ENCODE results near the gene LDHAL6B. TPM values are rescaled to one million over a fixed set of nuclear protein-coding genes. Genes with fewer than 3 reads are reported as not detected.

Gene LDHAL6B
- polyA plus RNA-seq, 3 donors, result not detected

DNA sequence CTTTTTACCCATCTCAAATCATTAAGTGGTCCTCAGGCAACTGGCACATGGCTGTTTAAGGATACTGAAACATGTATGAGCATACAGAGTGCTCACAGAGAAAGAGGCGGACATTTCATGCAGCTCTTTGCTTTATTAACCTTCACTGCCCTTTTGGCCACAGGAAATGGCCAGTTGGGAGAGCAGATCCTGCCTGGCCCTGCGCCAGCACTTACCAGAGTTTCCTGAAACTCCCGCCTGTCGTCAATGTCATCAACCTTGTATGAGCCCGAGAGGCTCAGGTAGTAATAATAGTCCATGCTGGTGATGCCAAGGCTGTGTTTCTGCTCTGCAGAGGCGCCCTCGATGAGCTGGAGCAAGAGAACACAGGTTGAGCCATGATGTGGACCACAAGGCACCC lies 17.8 kb downstream of the LDHAL6B start:
- H2AFZ ChIP-seq (ENCODE audit: insufficient read depth, low read depth, low read length, poor library complexity, severe bottlenecking), result no peak overlapping the region
- peaks cover 23 to 53% of the 10 kb centered on the region in 2 donors for H3K36me3 ChIP-seq (replicated peaks in 1 of 2; ENCODE audit: control insufficient read depth in 1 of 2, insufficient read depth in 2 of 2, low read length in 2 of 2)
- H3K27me3 ChIP-seq (ENCODE audit: control insufficient read depth in 2 of 2, insufficient read depth in 2 of 2, low read length in 2 of 2), result no peaks in the 10 kb centered on the region
- Mint-ChIP-seq H3K27me3 (ENCODE audit: low read depth in 3 of 3) (no peaks in the 10 kb centered on the region), H3K4me1 (no peaks in the 10 kb centered on the region), H3K9me3 (no peaks in the 10 kb centered on the region), H3K4me3 (no peak overlapping the region), H3K36me3 (peaks cover 52 to 53% of the 10 kb centered on the region in 2 donors), H3K27ac (no peak overlapping the region)
- TF ChIP-seq, protein P1, sequence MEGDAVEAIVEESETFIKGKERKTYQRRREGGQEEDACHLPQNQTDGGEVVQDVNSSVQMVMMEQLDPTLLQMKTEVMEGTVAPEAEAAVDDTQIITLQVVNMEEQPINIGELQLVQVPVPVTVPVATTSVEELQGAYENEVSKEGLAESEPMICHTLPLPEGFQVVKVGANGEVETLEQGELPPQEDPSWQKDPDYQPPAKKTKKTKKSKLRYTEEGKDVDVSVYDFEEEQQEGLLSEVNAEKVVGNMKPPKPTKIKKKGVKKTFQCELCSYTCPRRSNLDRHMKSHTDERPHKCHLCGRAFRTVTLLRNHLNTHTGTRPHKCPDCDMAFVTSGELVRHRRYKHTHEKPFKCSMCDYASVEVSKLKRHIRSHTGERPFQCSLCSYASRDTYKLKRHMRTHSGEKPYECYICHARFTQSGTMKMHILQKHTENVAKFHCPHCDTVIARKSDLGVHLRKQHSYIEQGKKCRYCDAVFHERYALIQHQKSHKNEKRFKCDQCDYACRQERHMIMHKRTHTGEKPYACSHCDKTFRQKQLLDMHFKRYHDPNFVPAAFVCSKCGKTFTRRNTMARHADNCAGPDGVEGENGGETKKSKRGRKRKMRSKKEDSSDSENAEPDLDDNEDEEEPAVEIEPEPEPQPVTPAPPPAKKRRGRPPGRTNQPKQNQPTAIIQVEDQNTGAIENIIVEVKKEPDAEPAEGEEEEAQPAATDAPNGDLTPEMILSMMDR (IDR thresholded peaks at IDR 0.05), result no peak
- no peaks in the 10 kb centered on the region for H3K79me2 ChIP-seq (ENCODE audit: insufficient read depth, low read length)
- DNase-seq, result no peak
- no peak overlapping the region for H3K4me3 ChIP-seq (replicated peaks in 1 of 3; ENCODE audit: low read depth in 2 of 3, low read length in 3 of 3)
- H3K4me1 ChIP-seq (ENCODE audit: control insufficient read depth in 1 of 2, insufficient read depth in 2 of 2, low read length in 2 of 2), result no peaks in the 10 kb centered on the region
- no peak overlapping the region for H3K4me2 ChIP-seq (replicated peaks; ENCODE audit: extremely low read depth, low read length, poor library complexity, severe bottlenecking)
- no peak overlapping the region for H3K9ac ChIP-seq (ENCODE audit: insufficient read depth, low read length, poor library complexity, severe bottlenecking)
- 90% methylated on average over 7 of the region's 7 CpGs for WGBS (ENCODE audit: insufficient coverage)
- H3K9me3 ChIP-seq (replicated peaks in 1 of 2; ENCODE audit: control insufficient read depth in 1 of 2, insufficient read depth in 1 of 2, low read length in 2 of 2), result no peaks in the 10 kb centered on the region
- intact Hi-C loops (cut with micrococcal nuclease), result no loop called here
- H4K20me1 ChIP-seq (ENCODE audit: insufficient read depth, low read length), result no peaks in the 10 kb centered on the region
- H3K27ac ChIP-seq (ENCODE audit: low read depth in 1 of 2, low read length in 2 of 2), result no peak overlapping the region

DNA sequence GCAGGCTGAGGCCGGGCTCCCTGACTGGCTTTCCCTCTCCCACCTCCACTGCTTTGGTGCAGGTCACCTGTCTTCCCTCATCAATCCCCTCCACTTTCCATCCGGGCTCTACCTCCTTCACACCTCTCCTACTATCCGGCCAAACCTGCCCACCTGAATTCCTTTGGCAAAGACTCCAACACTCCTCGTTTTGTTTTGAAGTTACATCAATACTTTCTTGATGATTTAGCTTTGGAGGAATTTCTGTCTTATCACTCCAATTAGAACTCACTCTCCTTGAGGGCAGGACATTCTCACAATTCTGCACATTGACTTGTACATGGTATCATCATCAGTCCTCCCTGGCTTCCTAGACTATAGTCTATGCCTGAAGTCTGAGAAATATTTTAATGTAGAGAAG lies 20.4 kb downstream of the LDHAL6B start:
- Histone ChIP-seq H4K20me1 (ENCODE audit: insufficient read depth, low read length) (no peaks in the 10 kb centered on the region), H3K9ac (ENCODE audit: insufficient read depth, low read length, poor library complexity, severe bottlenecking) (no peak overlapping the region), H3K36me3 (replicated peaks in 1 of 2; ENCODE audit: control insufficient read depth in 1 of 2, insufficient read depth in 2 of 2, low read length in 2 of 2) (peaks cover 15 to 44% of the 10 kb centered on the region in 2 donors), H3K9me3 (replicated peaks in 1 of 2; ENCODE audit: control insufficient read depth in 1 of 2, insufficient read depth in 1 of 2, low read length in 2 of 2) (no peaks in the 10 kb centered on the region), H3K27me3 (ENCODE audit: control insufficient read depth in 2 of 2, insufficient read depth in 2 of 2, low read length in 2 of 2) (no peaks in the 10 kb centered on the region), H3K4me1 (ENCODE audit: control insufficient read depth in 1 of 2, insufficient read depth in 2 of 2, low read length in 2 of 2) (no peaks in the 10 kb centered on the region), H3K4me3 (replicated peaks in 1 of 3; ENCODE audit: low read depth in 2 of 3, low read length in 3 of 3) (no peak overlapping the region), H2AFZ (ENCODE audit: insufficient read depth, low read depth, low read length, poor library complexity, severe bottlenecking) (no peak overlapping the region), H3K79me2 (ENCODE audit: insufficient read depth, low read length) (no peaks in the 10 kb centered on the region), H3K27ac (ENCODE audit: low read depth in 1 of 2, low read length in 2 of 2) (no peak overlapping the region), H3K4me2 (replicated peaks; ENCODE audit: extremely low read depth, low read length, poor library complexity, severe bottlenecking) (no peak overlapping the region)
- 100% methylated on average over 1 of the region's 4 CpGs for WGBS (ENCODE audit: insufficient coverage)
- H3K27me3 Mint-ChIP-seq (ENCODE audit: low read depth in 3 of 3), result no peaks in the 10 kb centered on the region
- H3K9me3 Mint-ChIP-seq, result no peaks in the 10 kb centered on the region
- TF ChIP-seq, protein P1 (IDR thresholded peaks at IDR 0.05), result no peak
- no peak for DNase-seq
- no peak overlapping the region for H3K27ac Mint-ChIP-seq
- intact Hi-C loops (cut with micrococcal nuclease), result no loop called here
- H3K4me3 Mint-ChIP-seq, result no peak overlapping the region
- H3K4me1 Mint-ChIP-seq, result no peaks in the 10 kb centered on the region
- H3K36me3 Mint-ChIP-seq, result peaks cover 43 to 51% of the 10 kb centered on the region in 2 donors
